HEK293 (cell line): Measurements from ENCODE around the gene RUFY2.
A peak's percentile ranks its signal among the peaks of the same experiment; 100 is the strongest.

ENCODE experiments used
- CTCF ChIA-PET: fragments of 350-600 bp; formaldehyde crosslinking; extraction: SDS; loops from one replicate; lab custom pipeline; 2021; ENCODE audit warnings: antibody characterized with exemption; lab: Yijun Ruan, JAX
- POLR2A ChIA-PET: fragments of 300-600 bp; formaldehyde crosslinking; extraction: SDS; loops from one replicate; lab custom pipeline; 2020; ENCODE audit warnings: antibody characterized with exemption, inconsistent platforms; lab: Yijun Ruan, JAX
- H3K27ac ChIP-seq: fragments of 200-500 bp; sonication (Bioruptor generic); 2 replicates; pipeline ENCODE4 v1.5.1; 2014; ENCODE audit warnings: low read depth, low read length, control low read depth, inconsistent platforms; ENCODE audit errors: extremely low read depth
- H3K36me3 ChIP-seq, 2 experiments: fragments of 200-500 bp in 1 of 2; sonication (Bioruptor generic) in 1 of 2; 1 replicate in 1 of 2; 2 replicates in 1 of 2; pipeline ENCODE4 v1.5.1; 2014 to 2017; ENCODE audit warnings: inconsistent platforms in 2 of 2, low read length in 2 of 2; ENCODE audit not compliant: control insufficient read depth in 2 of 2, insufficient read depth in 1 of 2
- H3K4me1 ChIP-seq: fragments of 200-500 bp; sonication (Bioruptor generic); 2 replicates; pipeline ENCODE4 v1.5.1; 2014; ENCODE audit warnings: mild to moderate bottlenecking, low read length, inconsistent platforms; ENCODE audit not compliant: control insufficient read depth, insufficient read depth
- H3K4me3 ChIP-seq: 2 replicates; pipeline ENCODE4 v1.5.1; 2011; ENCODE audit warnings: low read depth, mild to moderate bottlenecking, control low read depth, low read length, moderate library complexity
- H3K9me3 ChIP-seq: fragments of 200-500 bp; sonication (Bioruptor generic); 2 replicates; pipeline ENCODE4 v1.5.1; 2014; ENCODE audit warnings: low read depth, low read length, inconsistent platforms; ENCODE audit not compliant: control insufficient read depth, insufficient read depth
- EGR2 ChIP-seq: fragments of 450-650 bp; formaldehyde crosslinking; IDR thresholded peaks from 2 replicates; pipeline ENCODE4 v1.5.1; 2016; ENCODE audit warnings: low read depth, missing biosample characterization, missing genetic modification characterization
- OVOL3 ChIP-seq: fragments of 450-650 bp; formaldehyde crosslinking; IDR thresholded peaks from 2 replicates; pipeline ENCODE4 v1.5.1; 2016; ENCODE audit warnings: missing biosample characterization, missing genetic modification characterization
- PRDM1 ChIP-seq: fragments of 450-650 bp; formaldehyde crosslinking; IDR thresholded peaks from 2 replicates; pipeline ENCODE4; 2016; ENCODE audit warnings: missing biosample characterization, missing genetic modification characterization
- PRDM2 ChIP-seq: fragments of 450-650 bp; formaldehyde crosslinking; IDR thresholded peaks from 2 replicates; pipeline ENCODE4 v1.5.1; 2016; ENCODE audit warnings: missing biosample characterization, missing genetic modification characterization, borderline replicate concordance
- SCRT1 ChIP-seq: fragments of 450-650 bp; formaldehyde crosslinking; IDR thresholded peaks from 2 replicates; pipeline ENCODE4 v1.5.1; 2016; ENCODE audit warnings: missing biosample characterization, missing genetic modification characterization, borderline replicate concordance
- SCRT2 ChIP-seq: fragments of 450-650 bp; formaldehyde crosslinking; IDR thresholded peaks from 2 replicates; pipeline ENCODE4 v1.5.1; 2016; ENCODE audit warnings: missing biosample characterization, missing genetic modification characterization
- SP2 ChIP-seq: fragments of 450-650 bp; formaldehyde crosslinking; IDR thresholded peaks from 2 replicates; pipeline ENCODE4 v1.5.1; 2016; ENCODE audit warnings: missing biosample characterization, missing genetic modification characterization
- WT1 ChIP-seq: fragments of 450-650 bp; formaldehyde crosslinking; IDR thresholded peaks from 2 replicates; pipeline ENCODE4 v1.5.1; 2016; ENCODE audit warnings: missing biosample characterization, missing genetic modification characterization
- ZBTB8A ChIP-seq: fragments of 450-650 bp; formaldehyde crosslinking; IDR thresholded peaks from 2 replicates; pipeline ENCODE4 v1.5.1; 2016; ENCODE audit warnings: missing biosample characterization, missing genetic modification characterization
- ZNF23 ChIP-seq: fragments of 450-650 bp; formaldehyde crosslinking; IDR thresholded peaks from 2 replicates; pipeline ENCODE4 v1.5.1; 2016; ENCODE audit warnings: missing biosample characterization, missing genetic modification characterization, borderline replicate concordance
- ZNF335 ChIP-seq: fragments of 450-650 bp; formaldehyde crosslinking; conservative IDR thresholded peaks from 2 replicates; pipeline ENCODE4 v1.5.1; 2016; ENCODE audit warnings: missing biosample characterization, missing genetic modification characterization
- ZNF394 ChIP-seq: fragments of 450-650 bp; formaldehyde crosslinking; IDR thresholded peaks from 2 replicates; pipeline ENCODE4 v1.5.1; 2016; ENCODE audit warnings: missing biosample characterization, missing genetic modification characterization, mild to moderate bottlenecking, moderate library complexity, borderline replicate concordance
- ZNF510 ChIP-seq: fragments of 450-650 bp; formaldehyde crosslinking; IDR thresholded peaks from 2 replicates; pipeline ENCODE4 v1.5.1; 2018; ENCODE audit warnings: mild to moderate bottlenecking, missing genetic modification characterization, missing biosample characterization; ENCODE audit not compliant: insufficient replicate concordance
- ZNF580 ChIP-seq: fragments of 450-650 bp; formaldehyde crosslinking; IDR thresholded peaks from 2 replicates; pipeline ENCODE4 v1.5.1; 2016; ENCODE audit warnings: missing biosample characterization, missing genetic modification characterization
- ZNF623 ChIP-seq: fragments of 450-650 bp; formaldehyde crosslinking; IDR thresholded peaks from 2 replicates; pipeline ENCODE4 v1.5.1; 2016; ENCODE audit warnings: missing biosample characterization, missing genetic modification characterization
- ZNF654 ChIP-seq: fragments of 450-650 bp; formaldehyde crosslinking; IDR thresholded peaks from 2 replicates; pipeline ENCODE4 v1.5.1; 2016; ENCODE audit warnings: low read depth, missing biosample characterization, missing genetic modification characterization
- ZSCAN23 ChIP-seq: fragments of 450-650 bp; formaldehyde crosslinking; IDR thresholded peaks from 2 replicates; pipeline ENCODE4 v1.5.1; 2016; ENCODE audit warnings: missing biosample characterization, missing genetic modification characterization

RUFY2 gene

GRCh38 chr10:68348265-68348741 is 58.8 kb downstream of the RUFY2 start (continued):
- TF ChIP-seq ZNF580 = peak; percentile 64; the same call in 1 of the 2 replicates
- TF ChIP-seq SCRT1 (tag by site-specific recombination) = 0 out of 2 replicates have a peak, but pooled peaks have one; percentile 63
- TF ChIP-seq OVOL3 (tag by site-specific recombination) = no peak
- TF ChIP-seq WT1 (tag by site-specific recombination) = no peak
- TF ChIP-seq ZNF623 (tag by site-specific recombination) = no peak

GRCh38 chr10:68346774-68347173 is 60.3 kb downstream of the RUFY2 start:
- CTCF ChIA-PET = interaction anchor here (0.6 to 3.0 kb wide), 4 partner anchors 7 to 1852 kb away, joined by 3 to 21 read pairs (median 7); partner anchors contain the start of gene PBLD
- TF ChIP-seq ZNF394 (0 out of 2 replicates have a peak, but pooled peaks have one; percentile 17), ZNF654 (tag by site-specific recombination) (no peak)
- Histone ChIP-seq H3K27ac (no peak overlapping the region), H3K4me1 (no peaks in the 10 kb centered on the region), H3K9me3 (no peaks in the 10 kb centered on the region), H3K36me3 (peaks cover 48 to 56% of the 10 kb centered on the region in 2 experiments), H3K4me3 (no peak overlapping the region)
- POLR2A ChIA-PET = interaction anchor here (0.7 to 1.2 kb wide), 2 partner anchors 14 to 463 kb away, joined by 3 to 7 read pairs; partner anchors contain the start of gene PBLD

- POLR2A ChIA-PET = interaction anchor here (0.6 to 1.2 kb wide), 2 partner anchors 13 to 27 kb away, joined by 3 read pairs; partner anchors contain the start of gene PBLD
- CTCF ChIA-PET = interaction anchor here (0.6 to 1.2 kb wide), 2 partner anchors 462 to 490 kb away, joined by 5 to 6 read pairs; no protein-coding TSS in a partner anchor
- Histone ChIP-seq H3K4me1 (no peaks in the 10 kb centered on the region), H3K4me3 (no peak overlapping the region)
- TF ChIP-seq PRDM1 (tag by site-specific recombination) = 0 out of 2 replicates have a peak, but pooled peaks have one; percentile 35
- no peak for TF ChIP-seq ZSCAN23 (tag by site-specific recombination)
- no peak for TF ChIP-seq EGR2 (tag by site-specific recombination)
- no peak for TF ChIP-seq ZBTB8A
- TF ChIP-seq, all 188 proteins: peak for 1
- H3K9me3 ChIP-seq = no peaks in the 10 kb centered on the region
- peaks cover 55 to 66% of the 10 kb centered on the region in 2 experiments for H3K36me3 ChIP-seq
- H3K27ac ChIP-seq = no peak overlapping the region
Observed at GRCh38 chr10:68345621-68346020, 61.5 kb downstream of the RUFY2 start.

GRCh38 chr10:68342909-68343516 is 64.1 kb downstream of the RUFY2 start:
- Histone ChIP-seq H3K27ac (no peak overlapping the region), H3K4me1 (no peaks in the 10 kb centered on the region), H3K9me3 (no peaks in the 10 kb centered on the region), H3K36me3 (peaks cover 75 to 83% of the 10 kb centered on the region in 2 experiments), H3K4me3 (no peak overlapping the region)
- CTCF ChIA-PET = interaction anchor here (0.6 kb wide), 2 partner anchors 10 to 37 kb away, joined by 3 to 4 read pairs; no protein-coding TSS in a partner anchor
- POLR2A ChIA-PET = interaction anchor here (0.6 kb wide), 1 partner anchor 31 kb away, joined by 3 read pairs; no protein-coding TSS in a partner anchor
- no peak for TF ChIP-seq ZNF23
- no peak for TF ChIP-seq WT1 (tag by site-specific recombination)
- TF ChIP-seq ZNF510 (tag by site-specific recombination) = no peak
- peak; percentile 94 for TF ChIP-seq SCRT2
- TF ChIP-seq ZNF335 = no peak
- no peak for TF ChIP-seq SP2
- TF ChIP-seq PRDM2 = no peak
